Activated CD4-positive, alpha-beta T cell treated with anti-CD3 and anti-CD28 coated beads, Interleukin-2, amount 50 U/mL, for 4 hours (primary cell): ENCODE results near the gene ZNF768.
"Not testable (repeated sequence)": the region's sequence is repeated elsewhere in the genome, so short reads cannot be mapped to it uniquely, and the experiment has no call there.

Experiments
- DNase-seq, 2 experiments: peaks; one replicate each; pipeline ENCODE4 v3.0.0-alpha.2; 2020

ZNF768 gene

DNA sequence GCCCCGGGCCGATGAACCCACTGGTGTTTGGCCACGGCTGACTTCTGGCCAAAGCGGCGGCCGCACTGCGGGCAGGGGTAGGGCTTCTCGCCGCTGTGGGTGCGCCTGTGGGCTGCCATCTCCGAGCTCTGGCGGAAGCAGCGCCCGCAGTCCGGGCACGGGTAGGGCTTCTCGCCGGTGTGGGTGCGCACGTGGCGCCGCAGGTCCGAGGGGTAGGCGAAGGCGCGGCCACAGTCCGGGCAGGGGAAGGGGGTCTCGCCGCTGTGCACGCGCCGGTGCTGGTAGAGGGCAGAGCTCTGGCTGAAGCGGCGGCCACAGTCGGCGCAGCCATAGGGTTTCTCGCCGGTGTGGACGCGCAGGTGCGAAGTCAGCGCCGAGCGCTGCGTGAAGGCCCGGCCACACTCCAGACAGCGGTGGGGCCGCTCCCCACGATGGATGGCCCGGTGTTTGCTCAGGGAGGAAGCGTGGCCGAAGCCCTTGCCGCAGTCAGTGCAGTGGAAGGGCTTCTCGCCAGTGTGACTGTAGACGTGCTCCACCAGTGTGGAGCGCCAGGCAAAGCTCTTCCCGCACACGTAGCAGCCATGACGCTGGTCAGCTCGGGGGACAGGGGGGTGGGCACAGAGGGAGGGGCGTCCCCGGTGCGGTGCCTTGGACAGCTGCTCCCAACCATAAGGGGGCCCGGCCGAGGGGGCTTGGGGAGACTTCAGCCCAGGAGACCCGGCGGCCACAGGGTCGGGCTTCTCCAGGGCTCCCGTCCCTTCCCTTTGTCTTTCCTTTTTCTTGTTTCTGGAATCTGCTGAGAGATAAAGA lies 29.2 kb upstream of the ZNF768 start:
- no peak for DNase-seq

DNA sequence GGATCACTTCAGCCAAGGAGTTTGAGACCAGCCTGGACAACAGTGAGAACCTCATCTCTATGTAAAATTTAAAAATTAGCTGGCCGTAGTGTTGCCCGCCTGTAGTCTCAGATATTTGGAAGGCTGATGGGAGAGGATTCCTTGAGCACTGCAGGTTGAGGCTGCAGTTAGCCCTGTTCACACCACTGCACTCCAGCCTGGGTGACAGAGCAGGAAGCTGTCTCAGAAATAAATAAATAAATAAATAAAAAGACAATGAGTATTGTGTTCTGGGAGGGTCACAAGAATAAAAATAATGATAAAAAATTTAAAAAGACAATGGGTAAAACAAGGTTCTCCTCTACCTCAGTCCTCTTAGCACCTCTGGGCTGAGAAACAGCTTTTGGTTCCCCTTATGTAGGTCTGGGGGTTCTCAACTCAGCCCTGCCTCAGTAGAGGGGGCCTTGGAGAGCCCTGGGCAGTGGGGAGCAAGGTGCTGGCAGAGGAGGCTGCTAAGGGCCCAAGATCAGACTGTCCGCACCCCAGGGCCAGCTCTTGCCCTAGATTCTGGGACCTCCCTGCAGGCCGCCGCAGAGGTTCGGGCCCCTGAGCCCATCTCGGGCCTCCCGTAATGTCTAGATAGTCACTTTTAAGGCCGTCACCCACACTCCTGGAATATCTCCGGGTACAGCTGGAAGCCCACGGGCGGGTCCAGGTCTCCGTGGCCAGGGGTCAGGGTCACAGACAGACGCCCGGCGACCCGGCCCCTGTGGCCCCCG lies 28.4 kb upstream of the ZNF768 start:
- no peak for DNase-seq

GRCh38 chr16:30553393-30553899 lies 27.1 kb upstream of the ZNF768 start:
- DNase-seq: no peak

- DNase-seq: no peak
These were observed 26.6 kb upstream of the ZNF768 start for GRCh38 chr16:30552956-30553355.

GRCh38 chr16:30551781-30552180 lies 25.4 kb upstream of the ZNF768 start:
- peak; percentile 45 to 54 for DNase-seq

GRCh38 chr16:30548416-30549253 lies 22.3 kb upstream of the ZNF768 start:
- DNase-seq: no peak

GRCh38 chr16:30546115-30546514 lies 19.7 kb upstream of the ZNF768 start:
- no peak for DNase-seq

GRCh38 chr16:30543067-30543466 lies 16.7 kb upstream of the ZNF768 start:
- DNase-seq: no peak

GRCh38 chr16:30541502-30542329 lies 15.3 kb upstream of the ZNF768 start:
- DNase-seq: no peak

DNA sequence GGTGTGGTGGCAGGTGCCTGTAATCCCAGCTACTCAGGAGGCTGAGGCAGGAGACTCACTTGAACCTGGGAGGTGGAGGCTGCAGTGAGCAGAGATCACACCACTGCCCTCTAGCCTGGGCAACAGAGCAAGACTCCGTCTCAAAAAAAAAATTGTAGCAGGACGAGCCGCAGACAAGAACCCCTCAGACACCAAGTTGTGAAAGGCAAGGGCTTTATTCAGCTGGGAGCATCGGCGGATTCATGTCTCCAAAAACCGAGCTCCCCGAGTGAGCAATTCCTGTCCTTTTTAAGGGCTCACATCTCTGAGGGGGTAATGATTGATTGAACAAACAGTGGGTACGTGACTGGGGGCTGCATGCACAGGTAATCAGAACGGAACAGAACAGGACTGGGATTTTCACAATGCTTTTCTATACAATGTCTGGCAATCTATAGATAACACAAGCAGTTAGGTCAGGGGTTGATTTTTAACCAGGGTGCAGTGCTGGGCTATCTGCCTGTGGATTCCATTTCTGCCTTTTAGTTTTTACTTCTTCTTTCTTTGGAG lies 14.6 kb upstream of the ZNF768 start:
- DNase-seq: not testable (repeated sequence)

GRCh38 chr16:30539986-30540526 lies 13.7 kb upstream of the ZNF768 start:
- not testable (repeated sequence) for DNase-seq

GRCh38 chr16:30539000-30539964 lies 12.9 kb upstream of the ZNF768 start:
- DNase-seq: no peak

DNA sequence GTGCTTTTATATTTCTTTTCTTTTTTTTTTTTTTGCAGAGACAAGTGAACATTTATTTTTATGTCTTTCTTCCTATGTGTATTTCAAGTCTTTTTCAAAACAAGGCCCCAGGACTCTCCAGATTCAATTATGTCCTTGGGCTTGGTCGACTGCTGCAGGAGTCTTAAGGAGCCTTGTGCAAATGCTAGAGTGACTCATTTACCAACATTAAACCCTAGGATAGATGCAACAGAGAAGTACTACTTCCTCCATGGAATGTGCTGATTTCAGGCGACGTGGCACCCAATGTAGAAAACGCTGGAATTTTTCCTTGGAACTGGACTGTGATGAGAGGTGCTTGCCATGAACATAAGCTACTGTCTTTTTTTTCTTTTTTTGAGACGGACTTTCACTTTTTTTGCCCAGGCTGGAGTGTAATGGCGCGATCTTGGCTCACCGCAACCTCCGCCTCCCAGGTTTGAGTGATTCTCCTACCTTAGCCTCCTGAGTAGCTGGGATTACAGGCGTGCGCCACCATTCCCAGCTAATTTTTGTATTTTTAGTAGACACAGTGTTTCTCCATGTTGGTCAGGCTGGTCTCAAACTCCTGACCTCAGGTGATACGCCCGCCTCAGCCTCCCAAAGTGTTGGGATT lies 10.1 kb upstream of the ZNF768 start:
- not testable (repeated sequence) for DNase-seq

DNA sequence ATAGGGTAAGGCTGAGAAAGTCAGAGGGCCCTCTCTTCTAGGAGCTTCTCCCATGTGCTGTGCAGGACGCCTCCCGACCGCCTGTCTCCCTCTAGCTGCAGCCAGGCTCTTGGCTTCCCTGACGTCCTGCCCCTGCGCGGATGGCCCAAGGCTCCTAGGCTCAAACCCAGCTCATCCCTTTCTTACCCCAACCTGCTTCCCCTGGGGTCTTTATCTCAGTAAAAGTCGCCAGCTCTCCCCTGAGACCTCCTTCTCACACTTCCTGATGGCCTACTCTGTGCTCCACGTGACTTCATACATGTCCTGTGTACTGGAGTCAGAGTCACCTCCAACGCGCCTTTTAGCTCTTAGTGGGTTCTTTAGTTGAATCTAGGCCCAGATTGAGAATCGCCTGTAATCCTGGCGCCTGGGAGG lies 9.4 kb upstream of the ZNF768 start:
- DNase-seq: peak; percentile 53 to 64

DNA sequence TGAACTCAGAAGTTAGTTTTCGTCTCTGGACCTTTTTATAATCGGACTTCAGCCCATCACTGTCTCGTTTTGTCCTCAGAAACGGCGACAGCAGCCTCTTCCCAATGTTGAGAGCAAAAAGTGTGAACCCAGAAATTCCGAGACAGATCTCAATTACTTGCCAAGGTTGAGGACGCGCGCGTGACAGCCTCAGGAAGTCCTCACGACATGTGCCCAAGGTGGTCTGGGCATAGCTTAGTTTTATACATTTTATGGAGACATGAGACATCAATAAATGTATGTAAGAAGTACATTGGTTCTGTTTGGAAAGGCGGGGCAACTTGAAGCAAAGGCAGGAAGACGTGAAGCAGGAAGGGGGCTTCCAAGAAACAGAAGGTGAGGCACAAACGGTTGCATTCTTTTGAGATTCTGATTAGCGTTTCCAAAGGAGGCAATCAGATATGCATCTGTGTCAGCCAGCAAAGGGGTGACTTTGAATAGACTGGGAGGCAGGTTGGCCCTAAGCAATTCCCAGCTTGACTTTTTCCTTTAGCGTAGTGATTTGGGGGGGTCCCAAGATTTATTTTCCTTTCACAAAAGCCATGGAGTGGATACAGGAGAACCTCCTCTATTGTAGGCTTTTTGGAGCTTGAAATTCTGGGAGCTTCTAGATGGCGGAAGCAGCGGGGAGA lies 8.9 kb upstream of the ZNF768 start:
- DNase-seq: no peak

GRCh38 chr16:30534368-30535105 lies 8.2 kb upstream of the ZNF768 start, which contains the start of gene ZNF747:
Gene ZNF747 (minus strand): TSS chr16:30534858. CDS start chr16:30534679, 179 bp downstream.
- peak; percentile 91 to 92 for DNase-seq

GRCh38 chr16:30533748-30534367 lies 7.5 kb upstream of the ZNF768 start:
- no peak for DNase-seq

GRCh38 chr16:30533146-30533522 lies 6.8 kb upstream of the ZNF768 start:
- DNase-seq: no peak
